Transverse colon (tissue), 4 donors: ENCODE measurements around the gene RFC2. TPM values are rescaled to one million over a fixed set of nuclear protein-coding genes. Genes with fewer than 3 reads are reported as not detected.
A peak's percentile ranks its signal among the peaks of the same experiment; 100 is the strongest.
"Not testable (repeated sequence)": the region's sequence is repeated elsewhere in the genome, so short reads cannot be mapped to it uniquely, and the experiment has no call there.

Experiments used
- DNase-seq: peaks from one replicate; pipeline ENCODE4 v3.0.0-alpha.2; 2019
- H3K27ac ChIP-seq, 4 donors: fragments of 200-600 bp; sonication (generic); 2 replicates each; pipeline ENCODE4 v1.5.1; 2016 to 2018; ENCODE audit warnings: inconsistent platforms in 4 of 4
- H3K27me3 ChIP-seq: fragments of 200-600 bp; sonication (generic); 2 replicates; pipeline ENCODE4 v1.5.1; 2017; ENCODE audit warnings: inconsistent platforms
- H3K36me3 ChIP-seq, 4 donors: fragments of 200-600 bp; sonication (generic); 2 replicates each; pipeline ENCODE4 v1.5.1; 2017 to 2019; ENCODE audit warnings: inconsistent platforms in 4 of 4
- H3K4me1 ChIP-seq, 4 donors: fragments of 200-600 bp; sonication (generic); 2 replicates each; pipeline ENCODE4 v1.5.1; 2017 to 2020; ENCODE audit warnings: inconsistent platforms in 4 of 4
- H3K4me3 ChIP-seq, 4 donors: fragments of 200-600 bp; sonication (generic); 1 replicate in 1 of 4; 2 replicates in 3 of 4; pipeline versions ENCODE4 v1.5.1 to v1.6.1; 2017 to 2019; ENCODE audit warnings: inconsistent platforms in 4 of 4
- H3K9me3 ChIP-seq, 2 donors: fragments of 200-600 bp; sonication (generic); 2 replicates each; pipeline ENCODE4 v1.5.1; 2017 to 2019; ENCODE audit warnings: inconsistent platforms in 2 of 2
- CTCF ChIP-seq, 5 experiments: fragments of 200-600 bp in 3 of 5; fragments of 450-650 bp in 2 of 5; sonication (generic) in 3 of 5; IDR thresholded peaks; 1 replicate in 2 of 5; 2 replicates in 3 of 5; pipeline ENCODE4 v1.5.1; 2016 to 2017; ENCODE audit warnings: antibody characterized with exemption in 5 of 5, inconsistent platforms in 3 of 5, mild to moderate bottlenecking in 2 of 5, moderate library complexity in 1 of 5
- EP300 ChIP-seq: sonication (generic); formaldehyde crosslinking; IDR thresholded peaks from one replicate; pipeline ENCODE4 v1.6.1; 2017; ENCODE audit warnings: antibody characterized with exemption, low read depth
- POLR2A ChIP-seq: fragments of 450-650 bp; IDR thresholded peaks from one replicate; pipeline ENCODE4 v1.6.1; 2016; ENCODE audit warnings: antibody characterized with exemption, mild to moderate bottlenecking, moderate library complexity
- POLR2AphosphoS5 ChIP-seq, 3 donors: sonication (generic); formaldehyde crosslinking; IDR thresholded peaks; one replicate each; pipeline ENCODE4 v1.6.1; 2016; ENCODE audit warnings: antibody characterized with exemption in 3 of 3
- WGBS, 2 donors: methylation state at CpG; one replicate each; pipeline ENCODE4 v1.1.5; 2018; ENCODE audit warnings: low coverage in 1 of 2; 5-methylcytosine and 5-hydroxymethylcytosine counted together
- in situ Hi-C, 4 donors: fragments of 200-750 bp; cut with MboI; loops; one replicate each; pipeline versions ENCODE4 v1.15.0 to v1.15.1; 2017; ENCODE audit warnings: low sequenced_read_pairs in 3 of 4, low pct_ligation_motif_present in 1 of 4, low pct_unique_long_range_greater_than_20kb in 1 of 4
- intact Hi-C: fragments of 100-400 bp; cut with DNase I; formaldehyde crosslinking; loops from one replicate; pipeline ENCODE4 v1.15.1; 2023; ENCODE audit warnings: low total_unique reads
- total RNA-seq, 4 donors: library from RNA; depleted of rRNA; stranded (reverse); fragments of >200 nt; gene quantifications; one replicate each; pipeline ENCODE4 v1.1.0, GENCODE V29; 2016

RFC2 gene
- total RNA-seq, 4 donors from 2014 or later: 6.7 to 17.3 (median 9.3) TPM

DNA sequence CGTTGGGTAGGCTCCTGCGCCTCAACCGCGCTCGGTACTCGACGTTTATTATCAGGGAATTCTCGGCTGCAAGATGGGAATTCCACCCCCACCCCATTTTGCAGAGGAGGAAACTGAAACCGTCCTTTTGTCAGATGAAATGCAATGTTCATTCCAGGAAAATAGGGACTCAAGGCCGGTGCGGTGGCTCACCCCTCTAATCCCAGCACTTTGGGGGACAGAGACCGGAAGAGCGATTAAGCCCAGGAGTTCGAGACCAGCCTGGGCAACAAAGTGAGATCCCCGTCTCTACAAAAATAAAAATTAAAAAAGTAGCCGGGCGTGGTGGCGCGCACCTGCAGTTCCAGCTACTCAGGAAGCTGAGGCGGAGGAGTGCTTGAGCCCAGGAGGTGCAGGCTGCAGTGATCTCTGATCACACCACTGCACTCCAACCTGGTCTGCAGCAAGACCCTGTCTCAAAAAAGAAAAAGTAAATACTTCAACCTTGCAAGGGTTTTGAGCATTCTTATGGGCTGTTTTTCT, 720 bp upstream of the RFC2 start:
- TF ChIP-seq EP300: no peak
- TF ChIP-seq POLR2AphosphoS5 (IDR thresholded peaks at IDR 0.05): no peak
- TF ChIP-seq POLR2A: no peak
- no peak for TF ChIP-seq CTCF (IDR thresholded peaks at IDR 0.05)
- in situ Hi-C loops (no loop called here), intact Hi-C loops (no loop called here)
- Histone ChIP-seq H3K27ac (peak overlapping the region; percentile 94 to 99 (median 97)), H3K4me1 (peaks cover 6 to 35% (median 22%) of the 10 kb centered on the region in 4 donors), H3K27me3 (no peaks in the 10 kb centered on the region), H3K36me3 (peaks cover 0 to 5% (median 1%) of the 10 kb centered on the region in 4 donors), H3K9me3 (no peaks in the 10 kb centered on the region), H3K4me3 (peak overlapping the region; percentile 61 to 91 (median 69))
- 8% methylated on average over 19 of the region's 20 CpGs; no CpG with 5 or more reads in 1 of the 2 donors for WGBS, 2 donors
- peak; percentile 29 for DNase-seq

- no peak for DNase-seq
- H3K27ac ChIP-seq: peak overlapping the region; percentile 94 to 99 (median 97)
- H3K4me3 ChIP-seq: peak overlapping the region; percentile 61 to 91 (median 69)
- H3K27me3 ChIP-seq: no peaks in the 10 kb centered on the region
- no peaks in the 10 kb centered on the region for H3K9me3 ChIP-seq
- intact Hi-C loops: no loop called here
- H3K4me1 ChIP-seq: peaks cover 6 to 32% (median 22%) of the 10 kb centered on the region in 4 donors
- peaks cover 0 to 14% (median 6%) of the 10 kb centered on the region in 4 donors for H3K36me3 ChIP-seq
- in situ Hi-C loops: no loop called here
- TF ChIP-seq POLR2A (no peak), POLR2AphosphoS5 (IDR thresholded peaks at IDR 0.05) (no peak), EP300 (no peak)
- WGBS, 2 donors: 0% methylated on average over 2 to 10 of the region's 10 CpGs
These were observed 417 bp downstream of the RFC2 start for GRCh38 chr7:74253835-74254128.

DNA sequence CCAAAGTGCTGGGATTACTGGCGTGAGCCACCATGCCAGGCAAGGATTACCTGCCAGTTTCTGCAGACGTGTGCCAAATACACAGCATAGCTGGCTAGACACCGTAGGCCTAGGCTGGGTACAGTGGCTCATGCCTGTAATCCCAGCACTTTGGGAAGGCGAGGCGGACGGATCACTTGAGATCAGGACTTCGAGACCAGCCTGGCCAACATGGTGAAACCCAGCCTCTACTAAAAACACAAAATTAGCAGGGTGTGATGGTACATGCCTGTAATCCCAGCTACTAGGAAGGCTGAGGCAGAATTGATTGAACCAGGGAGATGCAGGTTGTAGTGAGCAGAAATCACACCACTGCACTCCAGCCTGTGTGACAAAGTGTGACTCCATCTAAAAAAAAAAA, 868 bp downstream of the RFC2 start:
- in situ Hi-C loops (no loop called here), intact Hi-C loops (no loop called here)
- H3K9me3 ChIP-seq: no peaks in the 10 kb centered on the region
- peaks cover 6 to 32% (median 22%) of the 10 kb centered on the region in 4 donors for H3K4me1 ChIP-seq
- H3K27ac ChIP-seq: peak overlapping the region in 3 of 4 donors; percentile 94 to 98 (median 96)
- TF ChIP-seq POLR2A: no peak
- DNase-seq: no peak
- WGBS, 2 donors: 52 to 59% methylated on average over 3 to 7 of the region's 7 CpGs
- H3K27me3 ChIP-seq: no peaks in the 10 kb centered on the region
- H3K4me3 ChIP-seq: peak overlapping the region in 2 of 4 donors; percentile 61 to 91
- peaks cover 0 to 19% (median 6%) of the 10 kb centered on the region in 4 donors for H3K36me3 ChIP-seq

GRCh38 chr7:74252893-74253292, 1.3 kb downstream of the RFC2 start:
- intact Hi-C loops (no loop called here), in situ Hi-C loops (no loop called here)
- Histone ChIP-seq H3K36me3 (peaks cover 0 to 22% (median 8%) of the 10 kb centered on the region in 4 donors), H3K4me1 (peaks cover 6 to 32% (median 22%) of the 10 kb centered on the region in 4 donors), H3K27me3 (no peaks in the 10 kb centered on the region), H3K27ac (peak overlapping the region in 3 of 4 donors; percentile 94 to 98 (median 96)), H3K9me3 (no peaks in the 10 kb centered on the region), H3K4me3 (no peak overlapping the region)
- 27 to 53% methylated on average over 4 to 5 of the region's 5 CpGs for WGBS, 2 donors
- DNase-seq: peak; percentile 53
- no peak for TF ChIP-seq CTCF (IDR thresholded peaks at IDR 0.05)
- no peak for TF ChIP-seq POLR2AphosphoS5 (IDR thresholded peaks at IDR 0.05)
- no peak for TF ChIP-seq EP300
- no peak for TF ChIP-seq POLR2A

GRCh38 chr7:74249058-74249457, 5.1 kb downstream of the RFC2 start:
- WGBS, 2 donors: 94% methylated on average over 10 of the region's 10 CpGs; no CpG with 5 or more reads in 1 of the 2 donors
- H3K27ac ChIP-seq, H3K27me3 ChIP-seq, H3K9me3 ChIP-seq, DNase-seq, intact Hi-C loops, in situ Hi-C loops, H3K4me3 ChIP-seq: not testable (repeated sequence)
- Histone ChIP-seq H3K36me3 (peaks cover 0 to 31% (median 12%) of the 10 kb centered on the region in 4 donors), H3K4me1 (peaks cover 0 to 15% (median 13%) of the 10 kb centered on the region in 4 donors)
